HUDEP-2 (cell line): ENCODE data around the gene ANO1.

Experiments
- DNase-seq, 76 experiments: peaks; one replicate each; lab custom pipeline; 2025; ENCODE audit not compliant: unreplicated experiment in 76 of 76; lab: John Stamatoyannopoulos, UW

ANO1 gene

DNA sequence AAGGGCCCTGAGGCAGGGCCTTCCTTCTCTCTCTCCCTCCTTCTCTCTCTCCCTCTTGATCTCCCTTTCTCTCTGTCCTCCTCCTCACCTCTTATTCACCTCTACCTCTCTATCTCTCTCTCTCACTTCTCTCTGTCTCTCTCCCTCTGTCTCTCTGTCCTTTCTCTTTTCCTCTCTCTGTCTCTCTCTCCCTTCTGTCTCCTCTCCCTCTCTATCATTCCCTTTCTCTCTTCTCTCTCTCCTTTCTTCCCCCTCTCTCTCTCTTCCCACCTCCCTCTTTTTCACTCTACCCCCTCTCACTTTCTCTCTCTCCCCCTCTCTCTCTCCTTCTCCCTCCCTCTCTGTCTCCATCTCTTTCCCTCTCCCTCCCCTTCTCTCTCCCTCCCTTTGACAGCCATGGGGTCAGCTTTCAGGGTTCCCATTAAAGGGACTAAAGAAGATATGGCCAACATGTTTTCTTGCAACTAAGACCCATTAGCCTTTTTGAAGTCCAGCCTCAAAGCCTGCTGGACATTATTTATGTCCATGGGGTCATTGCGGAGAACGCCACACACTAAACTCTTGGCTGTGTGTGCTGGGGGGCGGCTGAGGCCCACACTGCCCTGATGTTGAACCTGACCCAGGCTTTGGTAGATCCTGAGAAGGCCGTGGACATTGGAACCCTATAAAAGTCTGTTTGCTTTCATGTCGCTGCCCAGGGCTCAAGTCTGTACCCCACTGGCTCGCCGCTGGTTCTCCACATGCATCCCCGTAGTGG is 15.0 kb downstream of the ANO1 start:
- DNase-seq, result no peak

DNA sequence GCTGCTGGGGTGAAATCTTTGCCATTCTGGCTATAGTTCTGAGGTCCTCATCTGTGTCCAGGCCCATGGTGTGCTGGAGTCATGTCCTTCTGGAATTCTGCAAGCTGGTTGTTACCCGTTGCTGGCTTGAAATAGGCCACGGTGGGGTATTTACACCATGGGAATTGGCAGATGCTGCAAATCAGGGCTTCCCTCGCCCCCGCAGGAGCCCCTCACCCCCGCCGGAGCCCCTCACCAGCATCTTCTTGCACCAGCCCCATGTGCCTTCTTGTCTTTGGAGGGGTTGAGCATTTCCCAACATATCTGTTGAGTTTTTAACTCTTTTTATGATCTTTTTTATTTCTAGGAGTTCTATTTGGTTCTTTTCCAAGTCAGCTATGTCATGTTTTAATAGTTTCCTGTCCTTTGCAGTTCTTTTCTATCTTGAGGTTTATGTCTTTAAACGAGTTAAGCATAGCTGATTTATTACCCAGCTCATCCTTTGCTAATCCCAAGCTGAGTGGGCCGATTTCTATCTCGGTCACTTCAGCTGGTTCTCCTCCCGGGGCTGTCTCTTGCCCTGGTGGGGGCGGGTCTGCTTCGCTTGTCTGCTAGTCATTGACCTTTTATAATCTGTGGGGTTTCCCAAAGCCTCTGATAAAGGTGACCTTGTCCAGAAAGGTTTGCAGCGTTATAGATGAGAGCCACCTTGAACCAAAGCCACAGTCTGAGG is 17.6 kb downstream of the ANO1 start:
- no peak for DNase-seq

DNA sequence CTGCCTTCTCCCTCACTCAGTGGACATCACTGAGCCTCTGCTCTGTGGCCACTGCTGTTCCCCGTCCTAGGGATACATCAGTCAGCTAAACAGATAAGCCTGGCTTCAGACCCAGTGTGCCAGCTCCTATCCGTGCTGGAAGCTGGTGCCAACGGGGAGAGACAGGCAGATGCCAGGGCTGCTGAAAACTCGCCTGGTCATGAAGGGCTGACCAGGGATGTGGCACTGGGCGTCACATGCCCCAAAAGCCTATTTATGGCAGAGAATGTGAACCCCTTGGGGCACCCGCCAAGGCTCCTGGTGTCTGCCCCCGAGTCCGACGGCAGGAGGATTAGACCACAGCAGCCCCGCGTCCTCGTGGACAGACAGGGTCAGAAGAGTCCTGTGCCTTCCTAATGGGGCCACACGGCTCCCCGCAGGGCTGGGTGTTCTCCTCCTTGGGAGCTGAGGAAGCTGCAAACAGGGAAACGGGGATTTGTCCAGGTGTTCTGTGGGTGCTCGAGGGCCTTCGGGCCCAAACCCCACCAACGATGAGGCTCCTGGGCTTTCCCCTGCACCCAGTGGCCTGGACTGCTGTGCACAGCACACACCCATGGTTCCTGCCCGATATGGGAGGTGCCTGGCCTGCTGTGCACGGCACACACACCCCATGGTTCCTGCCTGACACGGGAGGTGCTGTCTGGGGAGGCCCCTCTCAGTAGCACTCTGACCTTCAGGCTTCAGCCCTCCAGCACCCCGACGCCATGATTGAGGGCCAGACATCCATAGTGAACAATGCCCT is 19.9 kb downstream of the ANO1 start:
- DNase-seq, result no peak

DNA sequence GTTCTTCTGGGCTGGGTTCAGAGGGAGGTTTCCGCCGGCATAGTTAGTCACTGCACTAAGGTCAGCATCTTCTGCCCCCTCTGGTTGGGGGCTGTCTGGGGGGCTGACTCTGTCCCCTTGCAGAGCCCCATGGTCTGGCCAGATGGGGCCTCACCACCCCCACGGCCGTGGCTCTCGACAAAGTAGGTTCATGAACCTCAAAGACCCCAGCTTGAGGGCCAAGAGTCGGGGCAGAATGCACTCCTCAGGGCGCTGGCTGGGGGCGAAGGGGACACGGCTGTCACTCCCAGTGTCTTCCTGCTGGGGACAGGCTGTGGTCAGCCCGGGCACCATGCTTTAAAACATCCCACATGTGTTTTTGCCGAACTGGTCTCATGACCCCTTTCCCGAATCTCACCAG is 20.8 kb downstream of the ANO1 start:
- DNase-seq, result no peak

DNA sequence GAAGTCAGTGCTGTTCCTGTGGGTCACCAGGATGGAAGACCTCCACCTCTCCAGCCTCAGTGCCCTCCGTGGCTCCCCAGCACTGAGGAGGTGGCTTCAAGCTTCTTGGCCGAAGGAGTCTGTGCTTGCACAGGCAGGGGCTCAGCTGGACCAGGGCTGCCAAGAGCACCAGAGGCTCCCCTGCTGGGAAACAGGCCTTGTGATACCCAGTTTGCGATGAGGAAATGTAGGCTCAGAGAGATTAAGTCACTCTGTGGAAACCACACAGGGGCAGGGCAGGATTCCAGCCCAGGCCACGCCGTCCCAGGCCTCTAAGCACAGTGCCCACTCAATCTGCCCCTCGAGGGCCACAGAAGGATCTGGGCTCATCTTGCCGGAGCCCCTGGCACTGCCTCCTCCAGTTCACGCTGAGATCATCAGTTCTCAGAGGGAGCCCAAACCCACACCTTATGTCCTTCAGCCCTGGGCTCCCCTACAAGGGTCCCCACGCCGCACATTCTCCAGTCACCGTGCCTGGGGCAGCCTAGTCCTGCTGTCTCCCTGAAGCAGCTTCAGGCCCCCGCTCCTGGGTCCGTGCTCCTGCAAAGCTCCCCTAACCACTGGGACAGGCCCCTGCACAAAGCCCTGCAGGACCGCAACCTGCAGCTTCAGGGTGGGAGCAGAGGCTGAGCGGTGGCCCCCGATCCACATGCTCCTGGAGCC is 21.6 kb downstream of the ANO1 start:
- DNase-seq, result no peak

DNA sequence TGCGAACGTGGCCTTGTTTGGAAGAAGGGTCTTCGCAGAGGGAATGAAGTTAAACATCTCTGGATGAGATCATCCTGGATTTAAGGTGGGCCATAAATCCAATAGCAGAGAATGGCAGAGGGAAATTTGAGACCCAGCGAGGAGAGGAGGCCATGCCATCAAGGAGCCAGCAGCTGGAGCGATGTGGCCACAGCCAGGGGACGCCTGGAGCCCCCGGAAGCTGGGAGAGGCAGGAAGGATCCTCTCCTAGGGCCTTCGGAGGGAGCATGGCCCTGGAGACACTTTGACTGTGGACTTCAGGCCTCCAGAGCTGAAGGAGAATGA is 22.1 kb downstream of the ANO1 start:
- no peak for DNase-seq

DNA sequence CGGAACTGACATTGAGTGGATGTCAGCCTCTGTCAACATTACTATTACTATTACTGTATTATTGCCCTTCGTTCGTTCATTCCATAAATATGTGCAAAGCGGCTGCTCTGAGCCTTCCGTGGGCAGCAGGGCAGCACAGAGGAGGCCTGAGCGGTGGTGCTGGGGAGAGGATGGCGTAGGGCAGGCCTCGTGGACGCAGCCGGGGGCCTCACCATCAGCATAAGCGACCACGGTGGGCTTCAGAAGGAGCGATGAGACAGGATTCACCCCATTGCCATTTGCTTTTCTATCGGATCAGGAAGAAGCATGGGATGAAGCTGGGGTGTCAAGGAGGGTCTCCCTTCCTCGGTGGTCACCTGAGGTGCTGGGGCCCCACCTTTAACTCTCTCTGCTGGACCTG is 22.7 kb downstream of the ANO1 start:
- no peak for DNase-seq

DNA sequence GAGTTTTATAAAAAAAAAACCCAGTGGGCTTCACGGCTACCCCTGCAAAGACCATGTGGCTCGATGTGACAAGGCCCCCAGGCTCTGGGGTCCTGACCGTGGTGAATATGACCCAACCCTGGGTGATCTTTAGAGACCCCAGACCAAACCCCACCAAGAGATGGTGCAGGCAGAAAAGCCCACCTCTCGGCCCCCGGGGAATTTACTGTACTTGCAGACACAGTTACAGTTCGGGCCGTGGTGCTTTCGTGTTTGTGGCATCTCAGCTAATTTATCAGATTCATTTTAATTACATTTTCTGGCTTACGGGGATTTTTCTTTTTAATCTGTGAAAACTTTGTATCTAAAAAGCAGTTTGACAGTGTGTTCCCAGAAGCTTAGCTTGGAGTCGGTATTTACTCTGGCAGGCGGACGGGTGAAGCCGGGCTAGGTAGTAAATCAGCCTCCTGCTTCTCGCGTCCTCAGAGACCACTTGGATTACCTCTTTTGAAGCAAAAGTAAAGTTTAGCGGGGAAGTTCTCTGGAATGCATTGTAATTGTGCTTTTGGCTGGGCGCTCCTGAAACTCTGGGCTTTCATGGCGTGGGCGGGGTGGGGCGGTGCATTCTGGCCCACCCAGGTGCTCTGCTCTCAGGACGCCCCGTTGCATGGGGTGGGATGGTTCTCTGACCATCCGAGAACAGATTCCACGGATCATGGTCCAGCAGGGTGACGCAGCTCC is 25.3 kb downstream of the ANO1 start:
- no peak for DNase-seq

DNA sequence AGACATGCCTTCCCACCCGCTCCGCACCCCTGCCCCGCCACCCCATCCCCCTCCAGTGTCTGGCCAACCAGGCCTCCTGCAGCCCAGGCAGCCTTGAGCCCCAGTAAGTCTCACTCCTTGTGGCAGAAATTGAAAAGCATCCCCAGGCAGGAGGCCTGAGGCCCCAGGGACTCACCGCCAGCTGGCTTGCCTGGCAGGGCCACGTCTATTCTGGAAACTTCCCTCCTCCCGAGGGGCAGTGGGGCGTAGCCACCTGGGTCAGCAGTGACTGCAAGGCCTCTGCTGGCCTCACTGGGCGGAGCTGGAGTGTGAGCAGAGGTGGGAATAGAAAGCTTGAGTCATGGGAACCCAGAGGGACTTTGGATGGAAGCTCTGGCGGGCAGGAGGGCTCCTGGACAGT is 26.3 kb downstream of the ANO1 start:
- DNase-seq, result no peak

DNA sequence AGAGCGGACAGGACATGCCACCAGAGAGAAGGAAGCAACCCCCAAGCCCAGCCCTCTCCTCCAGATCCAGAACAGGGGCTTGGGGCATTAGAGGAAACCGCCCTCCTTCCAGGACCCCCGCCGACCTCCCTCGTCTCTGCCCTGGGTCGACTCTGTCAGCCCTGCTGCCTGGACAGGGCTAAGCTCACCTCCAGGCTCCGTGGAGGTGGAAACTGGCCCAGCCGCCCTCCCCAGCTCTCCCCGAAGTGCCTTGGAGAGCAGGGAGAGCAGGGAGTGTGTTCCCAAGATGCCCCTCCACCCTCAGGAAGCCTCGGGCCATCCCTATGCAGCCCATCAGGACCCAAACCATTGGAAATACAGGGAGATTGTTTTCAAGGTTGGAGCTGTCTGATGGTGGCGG is 26.8 kb downstream of the ANO1 start:
- no peak for DNase-seq

DNA sequence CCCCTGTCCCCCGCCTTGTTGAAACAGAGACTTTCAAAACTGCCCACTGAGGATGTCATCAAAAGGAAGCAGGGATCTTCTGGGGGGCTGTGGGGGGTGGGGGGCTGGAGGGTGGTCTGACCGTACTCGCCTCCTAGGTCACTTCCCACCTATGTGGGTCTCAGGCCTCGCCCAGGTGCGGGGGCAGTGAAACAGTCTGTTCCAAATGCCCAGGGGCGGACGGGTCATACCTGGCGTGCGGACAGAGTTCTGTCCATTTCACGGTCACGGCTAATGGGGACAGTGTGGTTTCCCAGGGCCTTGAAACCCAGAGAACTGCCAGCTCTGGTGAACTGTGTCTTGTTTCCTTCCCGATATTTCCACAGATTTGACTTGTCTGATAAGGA is 27.2 kb downstream of the ANO1 start:
- DNase-seq, result no peak

DNA sequence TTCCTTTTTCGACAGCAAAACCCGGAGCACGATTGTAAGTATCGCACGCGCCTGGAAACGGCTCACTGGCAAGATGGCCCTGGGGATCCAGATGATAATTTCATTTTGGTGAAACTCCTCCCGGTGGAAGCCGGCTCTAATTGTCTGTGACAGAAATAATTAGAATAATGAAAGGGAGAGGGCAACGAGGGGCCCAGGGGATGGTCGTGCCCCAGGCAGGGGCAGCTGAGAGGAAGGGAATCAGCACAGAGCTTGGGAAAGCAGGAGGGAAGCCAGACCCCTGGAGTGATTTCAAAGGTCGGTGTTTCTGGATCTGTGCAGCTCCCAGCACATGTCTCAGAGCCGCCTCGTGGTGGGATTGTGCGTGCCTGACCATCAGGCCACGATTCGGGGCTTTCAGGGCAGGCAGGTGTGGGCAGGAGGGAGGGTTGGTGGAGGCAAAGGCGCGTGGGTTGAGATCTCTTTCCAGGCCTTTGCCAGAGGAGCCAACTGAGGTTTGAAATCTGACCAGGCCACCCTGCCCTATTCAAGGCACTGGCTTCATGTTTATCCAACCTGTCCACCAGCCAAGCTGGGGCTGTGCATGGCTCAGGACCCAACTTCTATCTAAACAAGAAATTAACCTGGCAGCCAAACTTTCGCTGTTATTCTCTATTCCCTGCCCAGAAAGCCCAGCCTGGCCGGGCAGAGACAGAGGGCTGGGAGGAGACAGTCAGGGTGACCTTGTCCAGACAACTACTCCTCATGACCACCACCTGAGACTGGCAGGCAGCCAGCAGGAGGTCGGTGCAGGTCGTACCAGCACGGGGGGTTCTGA is 27.8 kb downstream of the ANO1 start:
- no peak for DNase-seq

DNA sequence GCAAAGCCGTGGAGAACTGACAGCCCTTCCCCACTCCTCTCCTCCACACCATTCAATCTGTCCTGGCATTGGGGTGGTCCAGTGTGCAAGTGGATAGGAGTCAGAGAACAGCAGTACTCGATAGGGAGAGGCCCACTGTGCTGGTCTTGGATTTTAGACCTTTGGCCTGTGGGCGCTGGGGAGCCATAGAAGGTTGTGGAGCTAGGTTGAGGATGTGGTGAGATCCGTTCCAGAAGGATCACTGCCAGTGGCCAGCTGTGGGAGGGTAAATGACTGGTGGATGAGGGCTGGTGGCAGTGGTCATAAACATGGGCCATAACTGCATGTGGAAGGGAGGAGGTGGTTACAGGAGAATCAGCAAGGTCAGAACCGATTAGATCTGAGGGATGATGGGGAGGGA is 28.6 kb downstream of the ANO1 start:
- no peak for DNase-seq

DNA sequence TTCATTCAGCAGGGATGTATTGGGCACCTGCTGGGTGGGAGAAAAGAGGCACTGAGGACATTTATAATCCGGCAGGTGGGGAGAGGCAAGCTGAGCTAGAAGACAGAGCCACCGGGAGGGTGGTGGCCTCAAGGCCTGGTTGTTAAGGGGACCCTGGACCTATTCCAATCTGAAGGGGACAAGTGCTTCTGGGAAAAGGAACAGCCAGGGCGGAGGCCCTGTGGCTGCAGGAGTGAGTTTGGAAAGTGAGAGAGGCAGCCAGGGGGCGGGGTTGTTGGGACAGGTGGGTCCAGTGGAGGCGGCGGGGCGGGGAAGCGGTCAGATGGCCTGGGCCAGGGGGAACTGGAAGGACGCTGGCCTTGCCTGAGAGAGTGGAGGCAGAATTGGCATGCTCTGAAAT is 29.1 kb downstream of the ANO1 start:
- no peak for DNase-seq

DNA sequence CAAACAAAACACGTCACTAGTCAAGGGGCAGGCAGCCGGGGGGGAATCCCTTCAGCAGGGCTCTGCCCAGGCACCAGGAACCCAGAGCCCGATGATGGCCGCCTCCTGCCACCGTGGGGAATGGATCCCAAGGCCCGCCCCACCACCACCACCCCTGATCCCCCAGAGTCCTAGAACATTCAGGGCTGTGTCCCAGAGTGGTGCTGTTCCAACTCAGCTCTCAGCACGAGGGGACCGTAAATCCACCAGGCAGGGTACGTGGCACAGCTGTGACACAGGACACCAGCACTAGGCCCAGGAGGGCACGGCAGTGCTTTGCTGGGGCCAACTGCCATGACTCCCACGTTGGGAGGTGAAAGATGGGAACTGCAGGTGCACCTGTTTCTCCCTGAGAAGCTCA is 29.6 kb downstream of the ANO1 start:
- DNase-seq, result no peak

DNA sequence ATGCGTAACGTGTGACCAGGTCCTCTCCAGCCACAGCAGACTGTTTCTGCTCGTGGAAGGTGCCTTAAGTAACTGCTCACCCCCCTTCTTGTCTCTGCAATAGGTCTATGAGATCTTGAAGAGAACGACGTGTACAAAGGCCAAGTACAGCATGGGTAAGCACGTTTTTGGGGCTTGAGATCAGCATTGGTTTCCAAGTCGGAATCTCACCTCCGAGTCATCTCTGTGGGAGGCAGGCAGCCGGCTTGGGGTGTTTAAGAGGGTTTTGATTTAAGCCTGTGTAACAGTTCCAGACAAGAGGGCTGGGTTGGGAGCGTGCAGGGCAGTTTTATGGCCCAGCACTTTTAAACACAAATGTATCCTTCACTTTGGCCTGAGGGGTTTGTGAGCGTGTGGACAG is 30.1 kb downstream of the ANO1 start:
- DNase-seq, result no peak

DNA sequence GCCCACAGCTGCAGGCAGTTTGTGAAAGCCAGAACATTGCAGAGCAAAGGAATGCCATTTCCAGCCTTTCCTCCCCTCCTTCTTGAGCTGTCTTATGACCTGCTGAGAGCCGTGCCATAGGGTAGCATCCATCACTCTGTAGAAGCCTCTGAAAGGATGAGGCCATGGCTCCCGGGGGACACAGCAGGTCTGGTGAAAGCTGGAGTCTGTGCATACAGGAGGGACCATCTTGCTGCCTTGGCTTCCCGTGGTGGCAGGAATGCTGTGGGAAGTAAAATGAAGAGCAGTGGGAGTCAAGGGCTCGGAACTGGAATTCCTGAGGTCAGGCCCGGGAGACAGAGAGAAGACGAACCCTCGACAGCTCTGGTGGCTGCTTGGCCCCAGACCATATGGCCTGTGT is 30.9 kb downstream of the ANO1 start:
- no peak for DNase-seq

DNA sequence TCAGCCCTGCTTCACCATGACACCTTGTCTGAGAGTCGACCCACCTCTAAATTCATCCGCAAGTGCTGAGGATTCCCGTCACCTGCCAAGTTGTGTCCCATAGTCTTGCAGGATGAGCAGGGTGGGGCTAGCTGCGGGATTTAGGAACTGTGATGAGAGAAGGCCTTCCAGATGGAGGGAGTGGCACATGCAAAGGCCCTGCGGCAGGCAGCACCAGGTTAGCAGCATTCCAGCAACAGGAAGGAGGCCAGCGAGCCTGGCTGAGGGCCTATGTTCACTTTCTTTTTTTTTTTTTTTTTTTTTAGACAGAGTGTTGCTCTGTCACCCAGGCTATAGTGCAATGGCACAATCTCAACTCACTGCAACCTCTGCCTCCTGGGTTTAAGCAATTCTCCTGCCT is 31.8 kb downstream of the ANO1 start:
- DNase-seq, result no peak

DNA sequence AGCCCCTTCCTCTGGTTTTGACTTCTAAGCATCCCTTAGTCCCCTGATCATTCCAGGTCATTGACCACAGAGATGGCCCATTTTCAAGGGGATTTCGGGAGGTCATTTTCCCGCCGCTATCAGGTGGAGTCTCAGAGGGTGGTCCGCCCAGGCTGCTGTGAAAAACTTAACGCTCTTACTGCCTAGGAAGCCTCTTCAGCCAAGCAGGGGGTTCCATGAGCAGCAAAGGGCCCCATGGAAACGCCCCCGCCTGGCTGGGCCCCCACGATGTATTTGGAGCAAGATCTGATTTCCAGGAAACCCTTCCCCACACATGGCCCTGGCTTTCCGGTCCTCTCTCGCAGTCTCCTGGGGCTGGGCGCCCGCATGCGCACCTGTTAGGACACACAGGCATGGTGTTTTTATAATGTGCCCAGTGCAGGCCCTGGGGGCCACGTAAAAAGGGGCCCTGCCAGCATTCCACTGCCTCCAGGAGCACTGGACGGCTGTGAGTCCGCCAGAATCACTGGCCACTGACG is 32.5 kb downstream of the ANO1 start:
- DNase-seq, result no peak
